Endothelial cell of umbilical vein (primary cell): ENCODE results near the gene RNF224. TPM values are rescaled to one million over a fixed set of nuclear protein-coding genes. Genes with fewer than 3 reads are reported as not detected.

Source experiments
- BruUV-seq: library from RNA; stranded (reverse); fragments of 400-500 nt; replicated peaks from 2 replicates; lab custom pipeline; 2021; lab: Mats Ljungman, UMichigan
- CTCF ChIA-PET: fragments of 300-600, 350-600 bp; sonication (Branson Sonifier 250); formaldehyde crosslinking; loops from one replicate; lab custom pipeline; 2021; ENCODE audit warnings: antibody characterized with exemption, inconsistent platforms; lab: Charles Lee
- POLR2A ChIA-PET: fragments of 300-600, 350-600 bp; sonication (Branson Sonifier 250); formaldehyde crosslinking; loops from one replicate; lab custom pipeline; 2021; ENCODE audit warnings: antibody characterized with exemption, inconsistent platforms; lab: Charles Lee
- DNase-seq: peaks from one replicate; pipeline ENCODE4 v3.0.0-alpha.2; 2011; ENCODE audit warnings: low read depth, low spot score
- FAIRE-seq: peaks from 2 replicates; lab custom pipeline; 2011; peaks lifted over from hg19 to GRCh38; lab: Jason Lieb, UNC
- H2AFZ ChIP-seq: 2 replicates; pipeline ENCODE4 v1.6.0; 2012; ENCODE audit warnings: low read depth, low read length, control low read depth, inconsistent platforms
- H3K27ac ChIP-seq: 2 replicates; pipeline ENCODE4 v1.5.1; 2011; ENCODE audit warnings: low read depth, mild to moderate bottlenecking, control low read depth, low read length, moderate library complexity; ENCODE audit not compliant: insufficient read depth
- H3K27me3 ChIP-seq, 2 experiments: 2 replicates each; pipeline versions ENCODE4 v1.6.0 to v1.6.1; 2011; ENCODE audit warnings: low read length in 2 of 2, mixed read lengths in 1 of 2; ENCODE audit not compliant: control insufficient read depth in 2 of 2, insufficient read depth in 2 of 2
- H3K36me3 ChIP-seq, 2 experiments: 2 replicates in 1 of 2; 3 replicates in 1 of 2; pipeline ENCODE4 v1.5.1; 2011; ENCODE audit warnings: low read length in 2 of 2, mild to moderate bottlenecking in 1 of 2, moderate library complexity in 1 of 2; ENCODE audit not compliant: control insufficient read depth in 2 of 2, insufficient read depth in 2 of 2; ENCODE audit errors: extremely low read depth in 1 of 2
- H3K4me1 ChIP-seq: 3 replicates; pipeline ENCODE4 v1.5.1; 2011; ENCODE audit warnings: mild to moderate bottlenecking, low read length; ENCODE audit not compliant: control insufficient read depth, insufficient read depth; ENCODE audit errors: extremely low read depth
- H3K4me2 ChIP-seq: 2 replicates; pipeline ENCODE4 v1.6.1; 2011; ENCODE audit warnings: low read length, control low read depth, mixed read lengths; ENCODE audit not compliant: insufficient read depth
- H3K4me3 ChIP-seq, 3 experiments: fragments of 200-600 bp in 1 of 3; sonication (generic), shearing (Covaris generic) in 1 of 3; replicated peaks in 1 of 3; 2 replicates each; pipeline ENCODE4 v1.5.1; 2011 to 2016; ENCODE audit warnings: control low read depth in 3 of 3, low read length in 3 of 3, mild to moderate bottlenecking in 2 of 3, inconsistent platforms in 1 of 3, low read depth in 1 of 3, moderate library complexity in 1 of 3; ENCODE audit not compliant: insufficient read depth in 1 of 3
- H3K79me2 ChIP-seq: 2 replicates; pipeline ENCODE4 v1.6.0; 2012; ENCODE audit warnings: low read length, inconsistent platforms; ENCODE audit not compliant: control insufficient read depth, insufficient read depth
- H3K9ac ChIP-seq: replicated peaks from 2 replicates; pipeline ENCODE3; 2011; ENCODE audit warnings: low read length, control low read depth; ENCODE audit not compliant: insufficient read depth; ENCODE audit errors: extremely low read depth
- H3K9me1 ChIP-seq: replicated peaks from 3 replicates; pipeline ENCODE4 v1.6.0; 2011; ENCODE audit warnings: mild to moderate bottlenecking, low read length; ENCODE audit not compliant: control insufficient read depth, insufficient read depth; ENCODE audit errors: extremely low read depth
- H3K9me3 ChIP-seq: replicated peaks from 2 replicates; pipeline ENCODE4 v1.5.1; 2012; ENCODE audit warnings: low read length, inconsistent platforms; ENCODE audit not compliant: control insufficient read depth, insufficient read depth
- H4K20me1 ChIP-seq: replicated peaks from 2 replicates; pipeline ENCODE3; 2011; ENCODE audit warnings: mild to moderate bottlenecking, low read length; ENCODE audit not compliant: control insufficient read depth, insufficient read depth; ENCODE audit errors: extremely low read depth
- CTCF ChIP-seq, 2 donors: IDR thresholded peaks; 1 replicate in 1 of 2; 2 replicates in 1 of 2; pipeline ENCODE4 v1.5.1; 2011; ENCODE audit warnings: low read length in 2 of 2, mild to moderate bottlenecking in 2 of 2, moderate library complexity in 2 of 2, control low read depth in 1 of 2, inconsistent platforms in 1 of 2, low read depth in 1 of 2; ENCODE audit not compliant: insufficient read depth in 1 of 2; ENCODE audit errors: extremely low read depth in 1 of 2
- EZH2 ChIP-seq: IDR thresholded peaks from 2 replicates; pipeline ENCODE4 v1.6.1; 2012; ENCODE audit warnings: borderline replicate concordance, low read depth, mild to moderate bottlenecking, moderate library complexity, low read length, inconsistent platforms; ENCODE audit not compliant: severe bottlenecking
- FOS ChIP-seq: IDR thresholded peaks from 2 replicates; pipeline ENCODE4 v1.6.1; 2011; ENCODE audit warnings: mild to moderate bottlenecking, low read length, moderate library complexity, borderline replicate concordance; ENCODE audit not compliant: insufficient read depth
- GATA2 ChIP-seq: IDR thresholded peaks from 2 replicates; pipeline ENCODE4 v1.7.0; 2011; ENCODE audit warnings: low read depth, mild to moderate bottlenecking, moderate library complexity, mixed read lengths, low read length; ENCODE audit not compliant: insufficient read length, insufficient read depth
- JUN ChIP-seq: IDR thresholded peaks from 2 replicates; pipeline ENCODE4 v1.6.1; 2011; ENCODE audit warnings: borderline replicate concordance, low read depth; ENCODE audit not compliant: insufficient read length, insufficient read depth
- MAX ChIP-seq: IDR thresholded peaks from 2 replicates; pipeline ENCODE4 v1.6.1; 2011; ENCODE audit not compliant: insufficient read depth, insufficient read length
- MYC ChIP-seq: IDR thresholded peaks from one replicate; pipeline ENCODE4 v1.6.1; 2011; ENCODE audit warnings: mild to moderate bottlenecking, low read depth, low read length
- POLR2A ChIP-seq: IDR thresholded peaks from 2 replicates; pipeline ENCODE4 v1.6.1; 2012; ENCODE audit warnings: low read depth, mild to moderate bottlenecking, control low read depth, low read length
- POLR2AphosphoS5 ChIP-seq: IDR thresholded peaks from 2 replicates; pipeline ENCODE4 v1.6.1; 2012; ENCODE audit warnings: low read depth, mild to moderate bottlenecking, control low read depth, low read length, moderate library complexity; ENCODE audit not compliant: insufficient read depth
- dilution Hi-C: fragments of 300-500 bp; cut with MboI; formaldehyde crosslinking; loops from one replicate; pipeline ENCODE4 v1.15.0; 2019; ENCODE audit warnings: low sequenced_read_pairs; ENCODE audit not compliant: extremely low pct_ligation_motif_present
- intact Hi-C: fragments of 100-400 bp; cut with micrococcal nuclease; formaldehyde crosslinking; loops from one replicate; pipeline ENCODE4 v1.10.0; 2022
- polyA plus RNA-seq, 4 experiments: library from polyadenylated mRNA; depleted of rRNA in 3 of 4; stranded (reverse) in 3 of 4; unstranded in 1 of 4; fragments of >200 nt; gene quantifications; 2 replicates each; pipeline versions ENCODE4 v1.2.1 to v1.2.3, GENCODE V29; 2011 to 2012; ENCODE audit warnings: missing spikeins in 1 of 4
- total RNA-seq: library from RNA; stranded (reverse); gene quantifications from 2 replicates; pipeline ENCODE4 v1.2.3, GENCODE V29; 2021

RNF224 gene
- total and polyA plus RNA-seq, 2 donors (not counting 3 experiments of a cell fraction or from before 2014, with no cell fraction given), result not detected

- CTCF ChIA-PET, result interaction anchor here (0.7 to 6.3 kb wide), 28 partner anchors 9 to 380 kb away, joined by 3 to 63 read pairs (median 5); partner anchors contain the start of genes ANAPC2, DPP7, NPDC1 and SSNA1
- intact Hi-C loops, result loop anchor here (1.0 to 2.0 kb wide), 3 partner anchors 51 to 182 kb away; partner anchors contain the start of gene NPDC1
- H3K9me3 ChIP-seq, result no peaks in the 10 kb centered on the region
- no peaks in the 10 kb centered on the region for H3K27me3 ChIP-seq
- H3K36me3 ChIP-seq, result no peaks in the 10 kb centered on the region
- no peaks in the 10 kb centered on the region for H3K79me2 ChIP-seq
- POLR2A ChIA-PET, result interaction anchor here (0.6 to 2.6 kb wide), 2 partner anchors 13 kb away, joined by 4 to 6 read pairs; partner anchors contain the start of gene TUBB4B
- BruUV-seq, result no TSS peak
- H3K27ac ChIP-seq, result no peak overlapping the region
- TF ChIP-seq EZH2, result no peak
- no peak for TF ChIP-seq POLR2AphosphoS5
- no peak for TF ChIP-seq MYC
- TF ChIP-seq GATA2, result no peak
- no peak for TF ChIP-seq FOS
- no peak for TF ChIP-seq MAX
- TF ChIP-seq POLR2A, result no peak
- no peak for TF ChIP-seq JUN
- no peak for TF ChIP-seq CTCF (IDR thresholded peaks at IDR 0.05; ENCODE audit: extremely low read depth in 1 of 2, insufficient read depth in 1 of 2, low read depth in 1 of 2, low read length in 2 of 2)
- H3K9me1 ChIP-seq, result no peaks in the 10 kb centered on the region
- no peak overlapping the region for H3K4me2 ChIP-seq
- no peak overlapping the region for H2AFZ ChIP-seq
- FAIRE-seq (no peak), DNase-seq (no peak)
- peaks cover 7% of the 10 kb centered on the region for H3K4me1 ChIP-seq
- no peak overlapping the region for H3K9ac ChIP-seq
- H3K4me3 ChIP-seq, result no peak overlapping the region
- dilution Hi-C loops, result no loop called here
- H4K20me1 ChIP-seq, result no peaks in the 10 kb centered on the region
These were observed 677 bp downstream of the RNF224 start for GRCh38 chr9:137227853-137228505.
